ENCODE measurements around the gene GUCY2C.

DNA sequence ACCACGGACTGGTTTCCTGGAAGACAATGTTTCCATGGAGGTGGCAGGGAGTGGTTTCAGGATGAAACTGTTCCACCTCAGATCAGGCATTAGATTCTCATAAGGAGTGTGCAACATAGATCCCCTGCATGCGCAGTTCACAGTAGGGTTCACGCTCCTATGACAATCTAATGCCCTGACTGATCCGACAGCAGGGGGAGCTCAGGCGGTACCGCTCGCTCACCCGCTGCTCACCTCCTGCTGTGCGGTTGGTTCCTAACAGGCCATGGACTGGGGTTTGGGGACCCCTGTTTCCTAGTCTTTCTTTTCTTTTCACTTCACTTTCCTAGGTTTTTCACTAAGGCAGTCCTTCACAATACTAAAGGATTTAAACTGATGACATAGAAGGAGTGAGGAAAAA is 39.6 kb downstream of the GUCY2C start:
- no peak for TF ChIP-seq POLR2AphosphoS5 (IDR thresholded peaks at IDR 0.05; ENCODE audit: borderline replicate concordance, low read depth, low read length)
- no peak for TF ChIP-seq FOXP2 (optimal IDR thresholded peaks at IDR 0.05; ENCODE audit: control extremely low read depth, extremely low read length, insufficient read depth)
- TF ChIP-seq EZH2 (IDR thresholded peaks at IDR 0.05) = no peak

Data from SK-N-MC (cell line).